ENCODE results near the gene PPARD.

GRCh38 chr6:35358086-35358485 is 15.7 kb downstream of the PPARD start:
- TF ChIP-seq CTCF (IDR thresholded peaks at IDR 0.05; ENCODE audit: poor library complexity): no peak
- no peak for TF ChIP-seq EZH2 (IDR thresholded peaks at IDR 0.05; ENCODE audit: borderline replicate concordance)
